ENCODE measurements around the gene CD93. TPM values are rescaled to one million over a fixed set of nuclear protein-coding genes. Genes with fewer than 3 reads are reported as not detected.

CD93 gene
- total and polyA plus RNA-seq, 2 of the 8 experiments (the other 6 are each of a cell fraction or from before 2014, with no cell fraction given) = under 0.01 to 0.07 TPM

DNA sequence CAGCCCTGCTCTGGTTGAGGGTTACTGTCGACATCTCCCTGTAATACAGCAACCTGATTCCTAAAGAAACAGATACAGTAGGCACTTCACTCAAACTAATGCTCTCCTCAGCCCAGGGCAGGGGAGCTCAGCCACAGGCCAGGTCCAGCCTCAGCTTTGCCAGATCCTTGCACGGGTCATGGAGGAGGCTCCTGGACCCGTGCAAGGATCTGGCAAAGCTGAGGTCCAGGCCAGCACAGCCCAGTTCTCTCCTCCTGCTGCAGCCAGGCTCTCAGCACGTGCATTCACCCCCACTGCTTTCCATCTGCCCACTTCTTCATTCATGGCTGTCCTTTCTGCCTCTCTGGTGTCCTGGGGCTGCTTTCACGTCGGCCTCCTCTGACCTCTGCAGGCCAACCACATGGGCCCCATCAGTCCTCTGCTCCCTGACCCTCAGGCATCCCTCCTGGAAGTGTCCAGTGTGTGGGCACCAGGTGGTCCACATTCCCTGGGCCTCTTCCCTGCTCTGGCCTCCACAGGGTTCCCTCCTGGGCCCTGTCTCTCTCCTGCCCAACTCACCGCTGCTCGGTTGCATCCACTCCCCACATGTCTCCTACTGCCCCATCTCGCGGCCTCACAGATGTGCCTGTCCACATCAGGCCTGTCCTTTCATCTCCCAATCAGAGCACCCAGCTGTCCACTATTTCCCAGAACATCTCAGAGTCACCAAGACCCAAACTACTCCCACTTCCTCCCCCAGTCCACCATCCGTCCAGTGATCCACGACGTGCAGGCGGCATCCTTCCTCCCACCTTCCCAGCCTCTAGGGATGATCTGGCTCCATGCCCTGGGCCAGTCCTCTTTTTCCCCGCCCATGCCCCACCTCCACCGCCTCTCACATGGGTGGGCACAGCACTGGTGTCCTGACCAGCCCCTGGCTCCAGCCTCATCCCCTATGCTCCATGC lies 11.8 kb upstream of the CD93 start:
- 85% methylated on average over 16 of the region's 16 CpGs; no CpG with 5 or more reads in 1 of the 2 experiments for WGBS, 2 experiments (ENCODE audit: extremely low coverage in 1 of 2, insufficient coverage in 1 of 2, insufficient read length in 1 of 2, insufficient replicate concordance in 2 of 2, low coverage in 1 of 2, low lambda C conversion rate in 2 of 2, missing lambda C conversion rate in 1 of 2)
- Histone ChIP-seq H3K9me3 (ENCODE audit: insufficient read depth in 2 of 2, low read depth in 1 of 2, low read length in 1 of 2) (no peaks in the 10 kb centered on the region), H3K18ac (ENCODE audit: extremely low read depth, low read length) (no peak overlapping the region), H3K4me3 (ENCODE audit: extremely low read depth in 1 of 4, insufficient read depth in 2 of 4, low read depth in 3 of 4, low read length in 4 of 4) (no peak overlapping the region), H2AK5ac (ENCODE audit: low read depth, low read length) (no peak overlapping the region), H4K20me1 (replicated peaks in 1 of 2; ENCODE audit: control insufficient read depth in 1 of 2, insufficient read depth in 2 of 2, low read length in 2 of 2) (no peaks in the 10 kb centered on the region), H3K4me2 (ENCODE audit: insufficient read depth in 1 of 2, low read depth in 2 of 2, low read length in 2 of 2) (no peak overlapping the region), H3K9ac (replicated peaks in 1 of 4; ENCODE audit: extremely low read depth in 1 of 4, low read depth in 3 of 4, low read length in 3 of 4) (no peak overlapping the region), H4K8ac (ENCODE audit: extremely low read depth, insufficient read depth, low read length) (no peak overlapping the region; the same call in 1 of the 2 replicates), H4K91ac (replicated peaks; ENCODE audit: insufficient read length, low read length) (no peak overlapping the region), H2BK20ac (ENCODE audit: low read length) (no peak overlapping the region), H3K4ac (replicated peaks; ENCODE audit: insufficient read length, low read depth, low read length) (no peak overlapping the region), H3K14ac (ENCODE audit: insufficient read length) (peak overlapping the region; percentile 50), H3K23me2 (ENCODE audit: low read depth, low read length) (no peaks in the 10 kb centered on the region), H2BK12ac (ENCODE audit: low read depth, low read length) (no peak overlapping the region), H2BK5ac (ENCODE audit: low read depth, low read length) (no peak overlapping the region), H3K27me3 (replicated peaks in 1 of 4; ENCODE audit: control insufficient read depth in 3 of 4, extremely low read depth in 1 of 4, insufficient read depth in 3 of 4, low read length in 3 of 4) (no peaks in the 10 kb centered on the region), H2AFZ (ENCODE audit: low read length) (no peak overlapping the region), H3K36me3 (ENCODE audit: control insufficient read depth in 2 of 4, insufficient read depth in 4 of 4, low read length in 3 of 4) (no peaks in the 10 kb centered on the region), H3K79me2 (ENCODE audit: control insufficient read depth in 1 of 2, insufficient read depth in 2 of 2, low read length in 2 of 2) (no peaks in the 10 kb centered on the region), H4K5ac (ENCODE audit: insufficient read length, low read depth, low read length) (no peak overlapping the region), H2BK120ac (replicated peaks; ENCODE audit: low read depth, low read length) (no peak overlapping the region), H3K4me1 (replicated peaks in 1 of 4; ENCODE audit: control insufficient read depth in 3 of 4, insufficient read depth in 4 of 4, low read length in 3 of 4) (no peaks in the 10 kb centered on the region), H3K27ac (ENCODE audit: low read depth, low read length) (no peak overlapping the region), H3K56ac (replicated peaks; ENCODE audit: insufficient read length, low read depth, low read length) (no peak overlapping the region), H3K23ac (ENCODE audit: insufficient read length) (no peak overlapping the region), H2BK15ac (ENCODE audit: low read length) (no peak overlapping the region), H3K79me1 (ENCODE audit: low read depth, low read length) (no peaks in the 10 kb centered on the region)
- no peak for TF ChIP-seq TEAD4 (IDR thresholded peaks at IDR 0.05; ENCODE audit: low read depth, low read length)
- no peak for TF ChIP-seq CHD1 (IDR thresholded peaks at IDR 0.05; ENCODE audit: low read depth, low read length)
- no peak for TF ChIP-seq YY1 (IDR thresholded peaks at IDR 0.05; ENCODE audit: low read depth, low read length)
- no peak for TF ChIP-seq SRF (IDR thresholded peaks at IDR 0.05; ENCODE audit: low read depth, low read length)
- TF ChIP-seq CEBPB (IDR thresholded peaks at IDR 0.05; ENCODE audit: low read depth, low read length) = no peak
- CTCF ChIA-PET (ENCODE audit: partially characterized antibody) = interaction anchor here (2.7 kb wide), 1 partner anchor 47 kb away, joined by 11 read pairs; no protein-coding TSS in a partner anchor
- DNase-seq (ENCODE audit: low read depth in 1 of 2, low spot score in 2 of 2) (no peak), FAIRE-seq (no peak)
- POLR2A ChIA-PET (ENCODE audit: partially characterized antibody) = interaction anchor here (0.9 kb wide), 1 partner anchor 11 kb away, joined by 3 read pairs; the partner anchor contains the start of gene CD93

Data from H1 (cell line).